BJ (cell line): ENCODE data around the gene PHKB. TPM values are rescaled to one million over a fixed set of nuclear protein-coding genes. Genes with fewer than 3 reads are reported as not detected.

Experiments
- CTCF ChIA-PET: fragments of 350-600 bp; formaldehyde crosslinking; extraction: SDS; loops from one replicate; lab custom pipeline; 2021; ENCODE audit warnings: antibody characterized with exemption, inconsistent platforms; lab: Yijun Ruan, JAX
- POLR2A ChIA-PET: fragments of 300-600 bp; sonication (Branson Sonifier 250); formaldehyde crosslinking; extraction: SDS; loops from one replicate; lab custom pipeline; 2021; ENCODE audit warnings: antibody characterized with exemption; lab: Charles Lee
- DNase-seq: peaks from one replicate; pipeline ENCODE4 v3.0.0-alpha.2; 2011; ENCODE audit warnings: low read depth
- H3K27me3 ChIP-seq: 2 replicates; pipeline ENCODE4 v1.6.0; 2011; ENCODE audit warnings: low read length; ENCODE audit not compliant: control insufficient read depth, insufficient read depth
- H3K36me3 ChIP-seq: 2 replicates; pipeline ENCODE4 v1.5.1; 2011; ENCODE audit warnings: low read length; ENCODE audit not compliant: control insufficient read depth, insufficient read depth
- H3K4me3 ChIP-seq: 2 replicates; pipeline ENCODE4 v1.5.1; 2011; ENCODE audit warnings: low read depth, mild to moderate bottlenecking, control low read depth, low read length
- polyA plus RNA-seq: library from polyadenylated mRNA; depleted of rRNA; stranded (reverse); fragments of >200 nt; gene quantifications from 2 replicates; pipeline ENCODE4 v1.2.3, GENCODE V29; 2011
- TF ChIP-seq, protein P1 (sequence below): IDR thresholded peaks from 2 replicates; pipeline ENCODE4 v1.5.1; 2011; ENCODE audit warnings: low read depth, mild to moderate bottlenecking, control low read depth, inconsistent platforms, low read length, moderate library complexity; ENCODE audit not compliant: insufficient read depth

The PHKB gene
- polyA plus RNA-seq, 1 experiment: 44.9 TPM

DNA sequence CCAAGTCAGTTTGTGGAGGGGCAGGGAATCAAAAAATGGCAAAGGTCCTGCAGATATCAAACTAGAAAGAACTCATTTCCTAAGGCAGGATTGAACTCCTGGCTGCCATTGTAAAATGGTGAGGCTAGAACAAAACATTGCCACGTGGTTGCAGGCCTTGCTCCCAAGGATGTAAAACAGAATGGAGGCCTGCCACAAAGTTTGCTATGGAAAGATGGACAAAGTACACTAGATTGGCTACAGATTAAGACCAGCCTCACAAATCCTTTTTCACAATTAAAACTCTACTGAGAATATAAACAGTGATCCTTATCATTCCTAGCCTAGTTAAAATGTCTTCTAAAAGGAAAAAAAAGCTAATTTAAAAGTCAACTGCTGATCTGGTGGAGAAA, 30.9 kb downstream of the PHKB start:
- CTCF ChIA-PET: no interaction called here

DNA sequence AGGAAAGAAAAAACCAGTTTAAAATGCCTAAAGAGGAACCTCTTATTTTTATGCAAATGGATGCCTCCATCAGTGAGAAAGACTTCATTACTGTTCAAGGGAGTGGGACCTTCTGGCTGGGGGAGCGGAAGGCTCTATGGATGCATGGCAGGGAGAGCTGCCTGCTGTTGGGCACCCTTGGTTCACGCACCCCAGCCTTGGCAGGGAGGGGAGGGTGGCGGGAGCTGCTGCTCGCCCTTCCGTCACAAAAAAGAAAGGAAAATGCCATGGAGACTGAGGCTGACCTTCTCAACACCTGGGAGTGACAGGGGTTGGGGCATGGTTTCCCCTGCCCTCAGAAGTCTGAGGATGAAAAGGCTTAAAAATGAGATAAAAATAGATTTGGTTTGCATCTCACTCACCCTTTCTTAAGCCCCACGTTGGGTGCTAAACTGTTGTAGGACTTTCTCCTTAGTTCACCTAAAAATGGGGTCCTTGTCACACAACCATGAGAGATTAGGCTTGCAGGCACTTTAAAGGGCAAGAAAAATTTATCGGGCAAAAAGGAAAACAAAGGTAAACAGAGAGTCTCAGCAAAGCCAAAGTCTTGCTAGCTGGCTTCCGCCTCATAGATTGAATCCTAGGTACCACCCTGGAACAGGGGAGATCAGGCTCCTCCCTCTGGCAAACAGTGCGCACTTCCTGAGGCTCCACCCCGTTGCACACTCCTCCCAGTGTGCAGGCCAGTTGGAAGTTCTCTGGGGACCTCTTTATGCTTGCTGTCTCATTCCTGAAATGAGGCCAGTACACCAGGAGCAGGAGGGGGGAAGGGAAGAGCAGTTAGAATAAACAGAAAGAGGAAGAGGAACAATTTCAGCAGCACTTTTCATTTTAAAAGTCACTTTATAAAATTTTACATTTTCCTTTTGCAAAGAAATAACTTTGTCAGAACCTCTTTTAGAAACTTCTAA, 31.6 kb downstream of the PHKB start:
- POLR2A ChIA-PET: no interaction called here

More for the DNA sequence above, 30.9 kb downstream of the PHKB start:
- Histone ChIP-seq H3K36me3 (no peaks in the 10 kb centered on the region), H3K4me3 (no peak overlapping the region), H3K27me3 (no peaks in the 10 kb centered on the region)
- no peak for DNase-seq
- POLR2A ChIA-PET: no interaction called here
- TF ChIP-seq, protein P1, sequence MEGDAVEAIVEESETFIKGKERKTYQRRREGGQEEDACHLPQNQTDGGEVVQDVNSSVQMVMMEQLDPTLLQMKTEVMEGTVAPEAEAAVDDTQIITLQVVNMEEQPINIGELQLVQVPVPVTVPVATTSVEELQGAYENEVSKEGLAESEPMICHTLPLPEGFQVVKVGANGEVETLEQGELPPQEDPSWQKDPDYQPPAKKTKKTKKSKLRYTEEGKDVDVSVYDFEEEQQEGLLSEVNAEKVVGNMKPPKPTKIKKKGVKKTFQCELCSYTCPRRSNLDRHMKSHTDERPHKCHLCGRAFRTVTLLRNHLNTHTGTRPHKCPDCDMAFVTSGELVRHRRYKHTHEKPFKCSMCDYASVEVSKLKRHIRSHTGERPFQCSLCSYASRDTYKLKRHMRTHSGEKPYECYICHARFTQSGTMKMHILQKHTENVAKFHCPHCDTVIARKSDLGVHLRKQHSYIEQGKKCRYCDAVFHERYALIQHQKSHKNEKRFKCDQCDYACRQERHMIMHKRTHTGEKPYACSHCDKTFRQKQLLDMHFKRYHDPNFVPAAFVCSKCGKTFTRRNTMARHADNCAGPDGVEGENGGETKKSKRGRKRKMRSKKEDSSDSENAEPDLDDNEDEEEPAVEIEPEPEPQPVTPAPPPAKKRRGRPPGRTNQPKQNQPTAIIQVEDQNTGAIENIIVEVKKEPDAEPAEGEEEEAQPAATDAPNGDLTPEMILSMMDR: no peak

DNA sequence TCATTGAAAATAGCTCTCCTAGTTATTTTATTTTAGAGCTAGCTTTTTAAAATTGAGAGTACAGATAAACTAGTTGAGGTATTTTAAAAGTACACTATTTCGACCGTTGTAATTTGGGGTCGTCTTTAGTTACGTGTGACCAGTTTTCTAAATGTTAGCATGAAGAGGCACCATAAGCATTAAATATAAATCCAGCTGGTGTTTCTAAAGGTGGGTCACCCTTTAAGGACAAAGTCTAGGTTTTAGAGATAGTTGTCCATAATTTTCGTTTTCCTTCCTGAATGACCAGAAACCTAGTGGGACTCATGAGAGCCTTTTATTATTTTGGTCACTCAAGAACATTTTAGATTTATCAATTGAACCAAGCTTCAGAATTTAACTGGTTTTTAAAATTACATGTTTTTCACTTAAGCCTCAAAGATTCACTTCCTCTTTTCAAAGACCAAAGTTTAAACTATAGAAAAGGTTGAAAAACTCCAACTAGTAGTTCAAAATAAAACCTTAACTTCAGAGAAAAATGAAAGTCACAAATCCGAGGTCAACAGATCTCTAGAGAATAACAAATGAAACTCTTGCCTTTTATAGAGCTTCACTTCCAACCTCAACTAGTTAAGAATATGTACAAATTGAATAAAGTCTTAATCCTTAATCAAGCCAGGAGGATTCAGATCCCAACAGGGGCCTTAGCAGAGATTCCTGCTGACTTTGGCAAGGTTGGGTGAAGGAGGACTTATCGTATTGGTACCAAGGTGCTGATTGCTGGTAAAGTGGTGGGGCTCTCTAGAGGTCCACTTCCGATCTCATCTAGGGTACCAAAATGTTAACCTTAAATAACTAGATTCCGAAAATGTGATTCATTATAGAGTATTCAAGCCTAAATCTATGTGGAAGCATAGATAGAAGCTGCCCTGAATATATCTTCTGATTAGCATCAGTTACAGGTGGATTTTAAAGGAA, 32.5 kb downstream of the PHKB start:
- Histone ChIP-seq H3K4me3 (no peak overlapping the region), H3K36me3 (no peaks in the 10 kb centered on the region; the same call in 1 of the 2 replicates), H3K27me3 (no peaks in the 10 kb centered on the region)
- ChIA-PET POLR2A (interaction anchor here (0.6 kb wide), 1 partner anchor 49 kb away, joined by 3 read pairs; no protein-coding TSS in a partner anchor), CTCF (interaction anchor here (0.9 to 1.2 kb wide), 2 partner anchors 16 to 352 kb away, joined by 3 read pairs; no protein-coding TSS in a partner anchor)
- no peak for DNase-seq
- TF ChIP-seq, protein P1: no peak

More for the DNA sequence above, 31.6 kb downstream of the PHKB start:
- Histone ChIP-seq H3K27me3 (no peaks in the 10 kb centered on the region), H3K36me3 (no peaks in the 10 kb centered on the region), H3K4me3 (no peak overlapping the region)
- TF ChIP-seq, protein P1: no peak
- CTCF ChIA-PET: interaction anchor here (0.9 to 1.2 kb wide), 2 partner anchors 17 to 351 kb away, joined by 3 read pairs; no protein-coding TSS in a partner anchor
- no peak for DNase-seq

DNA sequence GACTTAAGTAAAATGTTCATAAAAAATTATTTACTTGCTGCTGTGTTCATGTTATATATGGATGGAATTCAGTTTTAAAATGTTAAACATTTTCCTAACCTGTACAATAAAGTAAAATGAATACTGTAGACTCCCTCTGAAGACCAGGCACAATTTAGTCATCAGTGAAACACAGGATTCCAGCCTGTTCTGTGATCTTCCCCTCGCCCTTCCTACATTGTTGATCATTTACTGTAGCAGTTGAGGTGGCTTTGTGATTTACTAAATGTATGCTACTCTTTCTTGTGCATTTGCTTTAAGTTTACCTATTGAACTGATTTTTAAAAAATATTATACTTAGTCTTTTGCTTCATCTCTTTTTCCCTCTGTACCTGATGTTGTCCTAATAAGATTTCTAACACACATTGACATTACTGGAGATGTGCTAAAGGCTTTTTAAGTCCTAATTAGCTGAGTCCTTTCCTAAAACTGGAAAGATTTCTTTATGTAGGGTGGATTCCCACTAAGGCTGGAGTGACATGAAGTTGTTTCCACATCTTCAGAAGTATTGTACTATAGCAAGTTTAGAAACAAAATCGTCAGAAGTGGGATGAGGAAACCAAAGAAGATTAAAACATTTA, 38.1 kb downstream of the PHKB start:
- peaks cover 5% of the 10 kb centered on the region for H3K36me3 ChIP-seq
- H3K27me3 ChIP-seq: no peaks in the 10 kb centered on the region
- TF ChIP-seq, protein P1: no peak
- ChIA-PET CTCF (no interaction called here), POLR2A (no interaction called here)
- DNase-seq: no peak
- no peak overlapping the region for H3K4me3 ChIP-seq
